ENCODE results near the gene RAB3B. TPM values are rescaled to one million over a fixed set of nuclear protein-coding genes. Genes with fewer than 3 reads are reported as not detected.
A peak's percentile ranks its signal among the peaks of the same experiment; 100 is the strongest.

Gene RAB3B
- total and polyA plus RNA-seq, 9 of the 15 experiments (the other 6 are each of a cell fraction or from before 2014, with no cell fraction given): 0.07 to 0.47 (median 0.27) TPM

DNA sequence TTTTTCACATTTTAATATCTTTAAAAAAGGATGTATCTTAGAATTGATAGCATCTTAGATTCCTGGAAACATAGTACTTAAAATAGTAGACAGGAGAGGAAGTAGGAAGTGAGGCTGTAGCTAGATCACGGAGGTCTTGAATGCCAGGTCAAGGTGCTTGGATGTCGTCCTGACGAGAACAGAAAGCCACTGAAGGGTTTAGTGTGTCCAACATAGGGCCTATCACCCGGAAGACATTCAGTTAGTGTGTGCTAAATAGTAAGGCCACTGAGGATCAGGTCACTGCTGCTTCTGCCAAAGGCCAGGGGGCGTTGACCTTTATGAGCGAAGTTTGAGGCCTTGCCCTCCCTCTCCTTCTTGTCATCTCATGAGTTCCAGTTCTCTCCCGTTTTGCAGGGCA, 35.7 kb downstream of the RAB3B start:
- peak in 2 of 4 experiments; percentile 27 to 51 for DNase-seq (ENCODE audit: extremely low read depth in 1 of 4, low spot score in 3 of 4)
- Histone ChIP-seq H3K4me2 (ENCODE audit: insufficient read depth, low read length) (peak overlapping the region; percentile 38; the same call in 1 of the 2 replicates), H3K36me3 (ENCODE audit: control insufficient read depth, insufficient read depth, low read length) (no peaks in the 10 kb centered on the region), H3K4me3 (no peak overlapping the region), H4K20me1 (replicated peaks; ENCODE audit: control insufficient read depth, insufficient read depth, low read length) (no peaks in the 10 kb centered on the region), H3K9ac (ENCODE audit: insufficient read depth in 1 of 2, low read depth in 2 of 2, low read length in 2 of 2) (no peak overlapping the region), H3K9me1 (ENCODE audit: control insufficient read depth, insufficient read depth, low read length) (no peaks in the 10 kb centered on the region), H3K4me1 (replicated peaks in 1 of 2; ENCODE audit: control insufficient read depth in 2 of 2, insufficient read depth in 2 of 2, low read length in 2 of 2) (peaks cover 8 to 44% of the 10 kb centered on the region in 2 experiments; a peak in 4 of 5 replicates), H3K79me2 (ENCODE audit: control insufficient read depth, insufficient read depth, low read length) (no peaks in the 10 kb centered on the region), H3K27me3 (ENCODE audit: control insufficient read depth in 2 of 2, insufficient read depth in 2 of 2, low read length in 2 of 2) (no peaks in the 10 kb centered on the region), H3K27ac (ENCODE audit: extremely low read depth, low read depth, low read length) (peak overlapping the region; percentile 39; the same call in 2 of the 3 replicates), H2AFZ (ENCODE audit: low read depth, low read length) (peak overlapping the region; percentile 95), H3K9me3 (replicated peaks; ENCODE audit: control insufficient read depth, insufficient read depth, low read depth, low read length) (no peaks in the 10 kb centered on the region)
- ATAC-seq: peak; percentile 57
- WGBS (ENCODE audit: insufficient coverage, low coverage, missing lambda C conversion rate): 23% methylated on average over 7 of the region's 7 CpGs
- POLR2A ChIA-PET: interaction anchor here (0.6 to 1.3 kb wide), 6 partner anchors 9 to 58 kb away, joined by 3 to 6 read pairs (median 4); no protein-coding TSS in a partner anchor
- in situ Hi-C loops (cut with MboI): no loop called here
- no TSS peak for BruUV-seq (replicated peaks)
- intact Hi-C loops (cut with micrococcal nuclease): no loop called here
- peak; percentile 54 for FAIRE-seq
- CTCF ChIA-PET (ENCODE audit: low intra/inter-chr PET ratio): interaction anchor here (0.5 kb wide), 1 partner anchor 735 kb away, joined by 5 read pairs; no protein-coding TSS in a partner anchor
- peak; percentile 42; the same call in 1 of the 2 replicates for TF ChIP-seq ZNF592 (IDR thresholded peaks at IDR 0.05)
- TF ChIP-seq RFX5 (IDR thresholded peaks at IDR 0.05; ENCODE audit: low read depth, low read length): no peak
- peak; percentile 68; the same call in 1 of the 2 replicates for TF ChIP-seq SPI1 (IDR thresholded peaks at IDR 0.05; ENCODE audit: borderline replicate concordance, low read depth, low read length)
- peak; percentile 46; the same call in 1 of the 2 replicates for TF ChIP-seq GABPA (tag; conservative IDR thresholded peaks at IDR 0.05; ENCODE audit: low read depth)
- peak in 1 of 2 experiments; percentile 86; a peak in 3 of 4 replicates for TF ChIP-seq ETV6 (IDR thresholded peaks at IDR 0.05; ENCODE audit: borderline replicate concordance in 1 of 2, low read depth in 2 of 2, low read length in 1 of 2)
- TF ChIP-seq ETV6 (CRISPR knock-in tag; IDR thresholded peaks at IDR 0.05; ENCODE audit: borderline replicate concordance): no peak
- TF ChIP-seq ELF2 (CRISPR knock-in tag; IDR thresholded peaks at IDR 0.05): peak; percentile 45; the same call in 1 of the 2 replicates
- TF ChIP-seq L3MBTL2 (IDR thresholded peaks at IDR 0.05): peak; percentile 51
- TF ChIP-seq ZNF76 (CRISPR knock-in tag; IDR thresholded peaks at IDR 0.05; ENCODE audit: borderline replicate concordance): 0 out of 2 replicates have a peak, but pooled peaks have one; percentile 53
- TF ChIP-seq ZNF121 (CRISPR knock-in tag; conservative IDR thresholded peaks at IDR 0.05): no peak
- TF ChIP-seq GABPB1 (CRISPR knock-in tag; IDR thresholded peaks at IDR 0.05): no peak
- TF ChIP-seq EP400 (IDR thresholded peaks at IDR 0.05): 0 out of 2 replicates have a peak, but pooled peaks have one; percentile 35
- no peak for TF ChIP-seq SAFB (IDR thresholded peaks at IDR 0.05; ENCODE audit: borderline replicate concordance, low read depth, low read length)
- TF ChIP-seq CXXC5 (CRISPR knock-in tag; IDR thresholded peaks at IDR 0.05): peak; percentile 46; the same call in 1 of the 2 replicates
- peak; percentile 38; the same call in 1 of the 2 replicates for TF ChIP-seq BACH1 (tag; IDR thresholded peaks at IDR 0.05)
- TF ChIP-seq SMARCE1 (IDR thresholded peaks at IDR 0.05): 0 out of 2 replicates have a peak, but pooled peaks have one; percentile 22
- TF ChIP-seq NR2C1 (IDR thresholded peaks at IDR 0.05): peak; percentile 72
- TF ChIP-seq NR2C1 (tag; IDR thresholded peaks at IDR 0.05): peak; percentile 70
- TF ChIP-seq ZEB2 (IDR thresholded peaks at IDR 0.05): 0 out of 2 replicates have a peak, but pooled peaks have one; percentile 36
